ENCODE data around the gene CHRNG. TPM values are rescaled to one million over a fixed set of nuclear protein-coding genes. Genes with fewer than 3 reads are reported as not detected.
"Not testable (repeated sequence)": the region's sequence is repeated elsewhere in the genome, so short reads cannot be mapped to it uniquely, and the experiment has no call there.

Gene CHRNG
- total and polyA plus RNA-seq, 2 experiments from 2014 or later: not detected

GRCh38 chr2:232568161-232568560 lies 28.7 kb downstream of the CHRNG start:
- H3K4me2 ChIP-seq: no peak overlapping the region
- H3K36me3 Mint-ChIP-seq (ENCODE audit: low read depth): peaks cover 77% of the 10 kb centered on the region

GRCh38 chr2:232569541-232569940 lies 30.0 kb downstream of the CHRNG start:
- Histone ChIP-seq H3K36me3 (ENCODE audit: insufficient read depth) (peaks cover 34% of the 10 kb centered on the region), H3K4me1 (ENCODE audit: insufficient read depth) (no peaks in the 10 kb centered on the region), H3F3A (replicated peaks; ENCODE audit: low read depth) (no peaks in the 10 kb centered on the region), H3K27ac (ENCODE audit: low read depth) (no peak overlapping the region), H3K9me2 (ENCODE audit: insufficient read depth) (no peaks in the 10 kb centered on the region), H2AFZ (no peak overlapping the region), H3K27me3 (ENCODE audit: insufficient read depth) (no peaks in the 10 kb centered on the region), H3K79me2 (replicated peaks; ENCODE audit: insufficient read depth) (no peaks in the 10 kb centered on the region), H4K20me1 (replicated peaks; ENCODE audit: insufficient read depth) (peaks cover 6% of the 10 kb centered on the region), H3K4me3 (no peak overlapping the region), H3K4me2 (no peak overlapping the region)
- Mint-ChIP-seq H3K27ac (no peak overlapping the region), H3K36me3 (ENCODE audit: low read depth) (peaks cover 70% of the 10 kb centered on the region), H3K27me3 (ENCODE audit: insufficient read depth, low read depth, poor library complexity) (peaks cover 3% of the 10 kb centered on the region), H3K9me3 (no peaks in the 10 kb centered on the region), H3K4me3 (no peak overlapping the region), H3K4me1 (0 out of 3 replicates have a peak, but pooled peaks cover 3% of the 10 kb centered on the region)
- DNase-seq (ENCODE audit: low spot score) (no peak), ATAC-seq (no peak)
- no peak for TF ChIP-seq ZNF114 (CRISPR knock-in tag; IDR thresholded peaks at IDR 0.05)
- no peak for TF ChIP-seq JUNB (IDR thresholded peaks at IDR 0.05; ENCODE audit: unreplicated experiment)
- no peak for TF ChIP-seq STAT1 (IDR thresholded peaks at IDR 0.05; ENCODE audit: unreplicated experiment)
- no peak for TF ChIP-seq EZH2 (IDR thresholded peaks at IDR 0.05; ENCODE audit: low read depth, unreplicated experiment)
- TF ChIP-seq POLR2AphosphoS5 (IDR thresholded peaks at IDR 0.05; ENCODE audit: low read depth): no peak
- no peak for TF ChIP-seq CTCF (conservative IDR thresholded peaks at IDR 0.05; ENCODE audit: low read depth in 2 of 2)

More at GRCh38 chr2:232568161-232568560, 28.7 kb downstream of the CHRNG start:
- H3K4me3 ChIP-seq: no peak overlapping the region
- DNase-seq (ENCODE audit: low spot score) (no peak), ATAC-seq (no peak)
- TF ChIP-seq STAT1 (IDR thresholded peaks at IDR 0.05; ENCODE audit: unreplicated experiment): no peak
- H2AFZ ChIP-seq: no peak overlapping the region
- no peak overlapping the region; the same call in 1 of the 2 replicates for H3K27ac Mint-ChIP-seq
- H3K4me1 Mint-ChIP-seq: 0 out of 3 replicates have a peak, but pooled peaks cover 3% of the 10 kb centered on the region
- H4K20me1 ChIP-seq (replicated peaks; ENCODE audit: insufficient read depth): peaks cover 7% of the 10 kb centered on the region
- no peaks in the 10 kb centered on the region for H3K79me2 ChIP-seq (replicated peaks; ENCODE audit: insufficient read depth)
- H3K27me3 ChIP-seq (ENCODE audit: insufficient read depth): no peaks in the 10 kb centered on the region
- H3K36me3 ChIP-seq (ENCODE audit: insufficient read depth): peaks cover 39% of the 10 kb centered on the region
- H3F3A ChIP-seq (replicated peaks; ENCODE audit: low read depth): no peaks in the 10 kb centered on the region
- no peaks in the 10 kb centered on the region for H3K9me2 ChIP-seq (ENCODE audit: insufficient read depth)
- no peak overlapping the region for H3K27ac ChIP-seq (ENCODE audit: low read depth)
- H3K4me1 ChIP-seq (ENCODE audit: insufficient read depth): no peaks in the 10 kb centered on the region
- H3K9me3 Mint-ChIP-seq: no peaks in the 10 kb centered on the region
- peaks cover 3% of the 10 kb centered on the region for H3K27me3 Mint-ChIP-seq (ENCODE audit: insufficient read depth, low read depth, poor library complexity)
- no peak overlapping the region for H3K4me3 Mint-ChIP-seq

- not testable (repeated sequence) for H3K27ac Mint-ChIP-seq
Observed at GRCh38 chr2:232570481-232570880, 31.0 kb downstream of the CHRNG start.

More at GRCh38 chr2:232570481-232570880, 31.0 kb downstream of the CHRNG start:
- H4K20me1 ChIP-seq (replicated peaks; ENCODE audit: insufficient read depth); ATAC-seq; H3K9me2 ChIP-seq (ENCODE audit: insufficient read depth); H3K27me3 ChIP-seq (ENCODE audit: insufficient read depth); H3K4me1 ChIP-seq (ENCODE audit: insufficient read depth); H3K79me2 ChIP-seq (replicated peaks; ENCODE audit: insufficient read depth); H3K4me1 Mint-ChIP-seq; H3K4me3 Mint-ChIP-seq; H3K4me2 ChIP-seq; H2AFZ ChIP-seq; H3K4me3 ChIP-seq; H3F3A ChIP-seq (replicated peaks; ENCODE audit: low read depth); H3K9me3 Mint-ChIP-seq; DNase-seq (ENCODE audit: low spot score); H3K27ac ChIP-seq (ENCODE audit: low read depth); H3K27me3 Mint-ChIP-seq (ENCODE audit: insufficient read depth, low read depth, poor library complexity): not testable (repeated sequence)
- H3K36me3 Mint-ChIP-seq (ENCODE audit: low read depth): peaks cover 70% of the 10 kb centered on the region
- peaks cover 30% of the 10 kb centered on the region for H3K36me3 ChIP-seq (ENCODE audit: insufficient read depth)
